ENCODE data around the gene TRNAU1AP.

DNA sequence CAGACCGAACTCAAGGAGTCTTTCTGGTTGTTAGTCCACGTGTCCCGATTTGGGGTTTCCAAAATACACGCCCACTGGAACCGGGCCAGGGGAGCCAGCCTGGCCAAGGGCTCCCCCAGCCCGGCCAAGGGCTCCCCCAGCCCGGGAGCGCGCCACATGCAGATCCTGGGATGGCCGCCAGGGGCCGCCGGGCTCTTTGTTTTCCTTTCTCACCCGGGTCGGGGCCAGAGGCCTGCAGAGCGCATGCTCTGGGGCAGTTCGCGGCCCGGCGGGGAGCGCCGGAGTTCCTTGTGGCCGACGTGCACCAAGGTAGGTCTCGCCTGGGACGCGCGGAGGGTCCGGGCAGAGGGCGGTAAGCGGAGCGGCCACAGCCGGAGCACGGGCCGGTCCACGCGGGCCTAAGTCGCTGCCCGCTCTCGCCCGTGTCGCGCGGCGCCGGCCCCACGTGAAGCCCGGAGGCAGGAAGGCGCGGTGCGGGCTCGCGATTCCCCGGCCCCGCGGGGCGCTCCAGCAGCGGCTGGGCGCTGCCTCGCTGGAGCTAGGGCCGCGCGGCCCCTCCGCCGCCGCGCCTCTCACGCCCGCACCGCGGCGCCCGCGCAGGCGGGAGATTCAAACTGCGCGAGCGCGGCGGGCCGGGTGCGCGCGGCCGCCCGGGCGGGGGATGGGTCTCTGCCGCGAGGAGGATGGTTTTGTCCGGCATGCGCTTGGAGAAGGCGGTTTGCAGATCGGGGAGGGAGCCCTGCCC lies 34.7 kb upstream of the TRNAU1AP start:
- TF ChIP-seq POLR2AphosphoS5 (IDR thresholded peaks at IDR 0.05; ENCODE audit: low read depth, low read length) (peak; percentile 80), TAF1 (IDR thresholded peaks at IDR 0.05; ENCODE audit: borderline replicate concordance, insufficient read depth, low read length) (peak; percentile 65; the same call in 1 of the 2 replicates)

Data from PFSK-1 (cell line).